ENCODE results near the gene DNASE2B. TPM values are rescaled to one million over a fixed set of nuclear protein-coding genes. Genes with fewer than 3 reads are reported as not detected.

DNASE2B gene
- polyA plus RNA-seq, 2 of the 4 experiments (the other 2 are of a cell fraction) = not detected

- POLR2A ChIA-PET = interaction anchor here (0.6 kb wide), 1 partner anchor 109 kb away, joined by 4 read pairs; no protein-coding TSS in a partner anchor
- CTCF ChIA-PET = interaction anchor here (1.2 kb wide), 1 partner anchor 9 kb away, joined by 3 read pairs; no protein-coding TSS in a partner anchor
These were observed 8.1 kb upstream of the DNASE2B start for GRCh38 chr1:84390226-84390625.

GRCh38 chr1:84401156-84401555 lies 2.9 kb downstream of the DNASE2B start:
- no peak overlapping the region for H3K4me3 ChIP-seq
- H3K4me1 ChIP-seq = no peaks in the 10 kb centered on the region
- H3K9me3 ChIP-seq = no peaks in the 10 kb centered on the region
- no peak overlapping the region for H3K27ac ChIP-seq
- WGBS (ENCODE audit: missing lambda C conversion rate) = 58% methylated on average over 3 of the region's 3 CpGs
- H3K4me2 ChIP-seq = no peak overlapping the region
- DNase-seq (ENCODE audit: low read depth in 1 of 2, low spot score in 1 of 2) = no peak
- POLR2A ChIA-PET = no interaction called here
- FAIRE-seq = no peak
- TF ChIP-seq FOSB (CRISPR knock-in tag; IDR thresholded peaks at IDR 0.05) = no peak
- CTCF ChIA-PET = interaction anchor here (1.4 kb wide), 1 partner anchor 10 kb away, joined by 3 read pairs; no protein-coding TSS in a partner anchor
- no peak for ATAC-seq

More at GRCh38 chr1:84390226-84390625, 8.1 kb upstream of the DNASE2B start:
- Histone ChIP-seq H3K27ac (no peak overlapping the region), H3K9me3 (no peaks in the 10 kb centered on the region), H3K4me1 (no peaks in the 10 kb centered on the region), H3K4me3 (no peak overlapping the region), H3K4me2 (no peak overlapping the region)
- TF ChIP-seq BHLHE40 (IDR thresholded peaks at IDR 0.05; ENCODE audit: low read depth, low read length) = no peak
- TF ChIP-seq CTCF (IDR thresholded peaks at IDR 0.05) = no peak
- TF ChIP-seq FOSB (CRISPR knock-in tag; IDR thresholded peaks at IDR 0.05) = no peak
- TF ChIP-seq KDM1A (IDR thresholded peaks at IDR 0.05; ENCODE audit: low read depth) = no peak
- no peak for TF ChIP-seq HDAC2 (IDR thresholded peaks at IDR 0.05)
- no peak for TF ChIP-seq HES2 (IDR thresholded peaks at IDR 0.05)
- no peak for TF ChIP-seq POLR2A (IDR thresholded peaks at IDR 0.05; ENCODE audit: low read length)
- TF ChIP-seq SREBF2 (IDR thresholded peaks at IDR 0.05) = no peak
- no peak for TF ChIP-seq RNF2 (IDR thresholded peaks at IDR 0.05; ENCODE audit: borderline replicate concordance, low read depth)
- TF ChIP-seq CBX2 (IDR thresholded peaks at IDR 0.05; ENCODE audit: borderline replicate concordance, low read depth) = no peak
- TF ChIP-seq NFE2L2 (conservative IDR thresholded peaks at IDR 0.05; ENCODE audit: low read length) = no peak
- no peak for TF ChIP-seq ZNF302 (CRISPR knock-in tag; IDR thresholded peaks at IDR 0.05)
- TF ChIP-seq HMGXB4 (CRISPR knock-in tag; IDR thresholded peaks at IDR 0.05; ENCODE audit: borderline replicate concordance) = no peak
- TF ChIP-seq JUNB (IDR thresholded peaks at IDR 0.05) = no peak
- FAIRE-seq = no peak
- DNase-seq (ENCODE audit: low read depth in 1 of 2, low spot score in 1 of 2) = no peak
- no peak for ATAC-seq

GRCh38 chr1:84402060-84402459 lies 3.8 kb downstream of the DNASE2B start:
- POLR2A ChIA-PET = no interaction called here
- FAIRE-seq = no peak
- DNase-seq (ENCODE audit: low read depth in 1 of 2, low spot score in 1 of 2) = no peak
- no peak for TF ChIP-seq HOXB5 (CRISPR knock-in tag; IDR thresholded peaks at IDR 0.05)
- no peak for TF ChIP-seq MAZ (IDR thresholded peaks at IDR 0.05; ENCODE audit: borderline replicate concordance, low read depth, low read length)
- no peak for TF ChIP-seq JUN (IDR thresholded peaks at IDR 0.05)
- H3K4me1 ChIP-seq = peaks cover 6% of the 10 kb centered on the region; the same call in 1 of the 3 replicates
- no peak overlapping the region for H3K4me3 ChIP-seq
- CTCF ChIA-PET = interaction anchor here (1.4 kb wide), 1 partner anchor 11 kb away, joined by 3 read pairs; no protein-coding TSS in a partner anchor
- H3K9me3 ChIP-seq = no peaks in the 10 kb centered on the region
- H3K4me2 ChIP-seq = no peak overlapping the region
- no peak for ATAC-seq
- H3K27ac ChIP-seq = no peak overlapping the region

- FAIRE-seq = no peak
- POLR2A ChIA-PET = no interaction called here
- ATAC-seq = no peak
- H3K4me2 ChIP-seq = no peak overlapping the region
- H3K27ac ChIP-seq = no peak overlapping the region
- no peak for DNase-seq (ENCODE audit: low read depth in 1 of 2, low spot score in 1 of 2)
- peaks cover 6% of the 10 kb centered on the region; the same call in 1 of the 3 replicates for H3K4me1 ChIP-seq
- TF ChIP-seq KDM1A (IDR thresholded peaks at IDR 0.05; ENCODE audit: low read depth) (no peak), JUNB (IDR thresholded peaks at IDR 0.05) (no peak), EHF (CRISPR knock-in tag; IDR thresholded peaks at IDR 0.05) (no peak), TFCP2L1 (CRISPR knock-in tag; IDR thresholded peaks at IDR 0.05) (no peak), MYC (IDR thresholded peaks at IDR 0.05; ENCODE audit: borderline replicate concordance, low read length) (no peak), MAFK (IDR thresholded peaks at IDR 0.05; ENCODE audit: partially characterized antibody) (no peak), HEYL (CRISPR knock-in tag; IDR thresholded peaks at IDR 0.05) (no peak), CBX2 (IDR thresholded peaks at IDR 0.05; ENCODE audit: borderline replicate concordance, low read depth) (no peak), CBX8 (IDR thresholded peaks at IDR 0.05) (no peak), RNF2 (IDR thresholded peaks at IDR 0.05; ENCODE audit: borderline replicate concordance, low read depth) (no peak), HES2 (IDR thresholded peaks at IDR 0.05) (no peak), NPAS2 (CRISPR knock-in tag; IDR thresholded peaks at IDR 0.05; ENCODE audit: borderline replicate concordance) (no peak), ZNF302 (CRISPR knock-in tag; IDR thresholded peaks at IDR 0.05) (no peak)
- H3K9me3 ChIP-seq = no peaks in the 10 kb centered on the region
- CTCF ChIA-PET = no interaction called here
- H3K4me3 ChIP-seq = no peak overlapping the region
These were observed 4.2 kb downstream of the DNASE2B start for GRCh38 chr1:84402501-84402900.

Data from A549 (cell line).